ENCODE measurements around the gene PKNOX2. TPM values are rescaled to one million over a fixed set of nuclear protein-coding genes. Genes with fewer than 3 reads are reported as not detected.

The PKNOX2 gene
- total RNA-seq, 2 experiments from 2014 or later = not detected

DNA sequence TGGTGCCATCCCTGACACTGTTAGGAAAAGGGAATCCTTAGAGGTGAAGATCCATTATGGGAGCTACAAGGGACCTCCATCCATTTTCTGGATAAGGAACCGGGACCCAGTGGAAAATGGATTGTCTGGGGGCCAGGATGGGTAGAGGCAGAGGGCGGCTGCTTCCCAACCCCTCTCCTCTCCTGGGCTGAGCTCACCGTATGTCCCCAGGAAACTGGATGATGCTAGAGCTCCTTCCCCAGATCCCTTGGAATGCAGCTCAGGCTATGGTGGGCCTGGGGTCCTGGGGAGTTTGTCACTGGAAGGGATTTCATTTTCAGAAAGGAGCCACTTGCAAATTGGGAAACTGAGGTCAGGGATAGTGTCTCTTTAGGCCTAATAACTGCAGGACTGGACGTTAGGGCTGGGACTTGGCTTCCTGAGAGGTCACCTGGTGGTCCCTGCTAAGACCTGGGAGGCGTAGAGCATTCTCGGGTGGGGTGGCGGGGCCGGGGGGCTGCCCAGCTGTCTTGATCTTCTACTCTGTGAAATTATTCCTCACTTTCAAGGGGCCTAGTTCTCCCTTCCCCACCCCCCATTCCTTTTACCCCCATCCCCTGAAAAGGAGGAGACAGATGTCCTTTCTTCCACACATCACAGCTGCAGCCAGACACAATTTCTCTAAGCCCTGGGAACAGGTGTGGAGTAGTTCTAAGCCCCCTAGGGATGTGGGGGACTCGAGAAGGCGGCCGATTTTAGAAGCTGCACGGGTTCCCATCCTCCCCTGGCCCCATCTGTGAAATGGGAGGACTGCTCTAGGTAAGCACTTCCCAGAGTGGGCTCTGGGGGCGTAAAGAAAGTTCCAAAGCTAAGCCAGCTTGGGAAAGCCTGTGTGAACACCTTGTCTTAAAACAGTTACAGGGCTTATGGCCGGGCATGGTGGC, 99.8 kb downstream of the PKNOX2 start:
- Histone ChIP-seq H3K79me2 (ENCODE audit: insufficient read depth, low read depth, low read length) (no peaks in the 10 kb centered on the region), H3K4me1 (ENCODE audit: insufficient read depth, low read length, poor library complexity, severe bottlenecking) (no peaks in the 10 kb centered on the region), H4K20me1 (ENCODE audit: insufficient read depth, low read length) (no peaks in the 10 kb centered on the region), H3K4me2 (ENCODE audit: low read length) (no peak overlapping the region), H3K36me3 (ENCODE audit: insufficient read depth, low read length) (no peaks in the 10 kb centered on the region), H2AFZ (ENCODE audit: low read length) (no peak overlapping the region), H3K9me2 (ENCODE audit: insufficient read depth, low read length) (no peaks in the 10 kb centered on the region), H3K27ac (ENCODE audit: low read depth, low read length, poor library complexity, severe bottlenecking) (no peak overlapping the region), H3K9me3 (ENCODE audit: low read length) (no peaks in the 10 kb centered on the region), H3K4me3 (ENCODE audit: low read depth, low read length, poor library complexity, severe bottlenecking) (no peak overlapping the region)
- CTCF ChIA-PET (ENCODE audit: unreplicated experiment) = no interaction called here
- POLR2A ChIA-PET = no interaction called here
- no peak for DNase-seq (ENCODE audit: low spot score)
- TF ChIP-seq, protein P1, sequence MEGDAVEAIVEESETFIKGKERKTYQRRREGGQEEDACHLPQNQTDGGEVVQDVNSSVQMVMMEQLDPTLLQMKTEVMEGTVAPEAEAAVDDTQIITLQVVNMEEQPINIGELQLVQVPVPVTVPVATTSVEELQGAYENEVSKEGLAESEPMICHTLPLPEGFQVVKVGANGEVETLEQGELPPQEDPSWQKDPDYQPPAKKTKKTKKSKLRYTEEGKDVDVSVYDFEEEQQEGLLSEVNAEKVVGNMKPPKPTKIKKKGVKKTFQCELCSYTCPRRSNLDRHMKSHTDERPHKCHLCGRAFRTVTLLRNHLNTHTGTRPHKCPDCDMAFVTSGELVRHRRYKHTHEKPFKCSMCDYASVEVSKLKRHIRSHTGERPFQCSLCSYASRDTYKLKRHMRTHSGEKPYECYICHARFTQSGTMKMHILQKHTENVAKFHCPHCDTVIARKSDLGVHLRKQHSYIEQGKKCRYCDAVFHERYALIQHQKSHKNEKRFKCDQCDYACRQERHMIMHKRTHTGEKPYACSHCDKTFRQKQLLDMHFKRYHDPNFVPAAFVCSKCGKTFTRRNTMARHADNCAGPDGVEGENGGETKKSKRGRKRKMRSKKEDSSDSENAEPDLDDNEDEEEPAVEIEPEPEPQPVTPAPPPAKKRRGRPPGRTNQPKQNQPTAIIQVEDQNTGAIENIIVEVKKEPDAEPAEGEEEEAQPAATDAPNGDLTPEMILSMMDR (conservative IDR thresholded peaks at IDR 0.05; ENCODE audit: low read length) = no peak
- TF ChIP-seq EZH2phosphoT487 (IDR thresholded peaks at IDR 0.05; ENCODE audit: borderline replicate concordance, low read depth, low read length) = no peak
- intact Hi-C loops (cut with micrococcal nuclease; ENCODE audit: unreplicated experiment) = no loop called here
- BruUV-seq (replicated peaks) = no TSS peak

DNA sequence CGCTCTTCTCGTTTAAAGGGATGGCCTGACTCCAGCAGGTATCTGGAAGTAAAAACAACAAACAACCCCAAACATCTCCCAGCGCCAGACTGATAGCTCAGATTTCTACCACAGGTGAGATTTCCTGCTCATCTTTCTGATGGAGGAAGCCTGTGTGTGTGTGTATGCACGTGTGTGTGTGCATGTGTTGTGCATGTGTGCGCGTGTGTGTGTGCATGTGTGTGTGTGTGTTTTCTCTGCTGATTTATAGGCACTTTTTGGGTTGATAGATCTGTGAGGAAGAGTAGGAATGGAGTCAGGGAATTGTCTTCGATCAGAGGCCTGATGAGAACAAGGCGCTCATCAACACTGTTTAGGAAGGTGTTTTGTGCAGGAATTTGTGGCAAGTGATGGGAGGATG, 103.0 kb downstream of the PKNOX2 start:
- Histone ChIP-seq H3K9me3 (ENCODE audit: low read length) (no peaks in the 10 kb centered on the region), H3K36me3 (ENCODE audit: insufficient read depth, low read length) (no peaks in the 10 kb centered on the region), H3K79me2 (ENCODE audit: insufficient read depth, low read depth, low read length) (no peaks in the 10 kb centered on the region), H2AFZ (ENCODE audit: low read length) (no peak overlapping the region), H3K4me3 (ENCODE audit: low read depth, low read length, poor library complexity, severe bottlenecking) (no peak overlapping the region), H3K27ac (ENCODE audit: low read depth, low read length, poor library complexity, severe bottlenecking) (no peak overlapping the region), H3K9me2 (ENCODE audit: insufficient read depth, low read length) (no peaks in the 10 kb centered on the region), H4K20me1 (ENCODE audit: insufficient read depth, low read length) (no peaks in the 10 kb centered on the region), H3K4me2 (ENCODE audit: low read length) (no peak overlapping the region), H3K4me1 (ENCODE audit: insufficient read depth, low read length, poor library complexity, severe bottlenecking) (no peaks in the 10 kb centered on the region)
- intact Hi-C loops (cut with micrococcal nuclease; ENCODE audit: unreplicated experiment) = no loop called here
- ChIA-PET CTCF (ENCODE audit: unreplicated experiment) (no interaction called here), POLR2A (no interaction called here)
- no TSS peak for BruUV-seq (replicated peaks)
- TF ChIP-seq, protein P1 (conservative IDR thresholded peaks at IDR 0.05; ENCODE audit: low read length) = no peak
- no peak for TF ChIP-seq EZH2phosphoT487 (IDR thresholded peaks at IDR 0.05; ENCODE audit: borderline replicate concordance, low read depth, low read length)
- DNase-seq (ENCODE audit: low spot score) = no peak

DNA sequence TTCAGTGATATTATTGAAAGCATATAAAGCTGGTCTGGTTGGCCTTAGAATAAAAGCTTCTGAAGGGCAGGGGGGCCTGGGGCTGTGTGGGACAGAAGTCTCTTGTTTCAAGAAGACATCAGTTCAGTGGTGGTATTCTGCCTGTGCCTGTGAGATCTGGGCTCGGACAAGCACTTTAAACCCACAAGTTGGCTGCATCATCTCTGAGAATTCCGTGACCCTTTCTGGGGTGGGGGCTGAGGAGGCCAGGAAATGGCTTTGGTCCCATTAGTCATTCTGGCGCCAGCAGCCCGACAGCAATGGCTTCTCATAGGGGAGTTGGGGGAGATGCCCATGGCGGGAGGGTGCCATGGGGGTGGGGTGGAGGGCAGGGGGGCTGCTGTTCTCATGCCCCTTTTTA, 104.1 kb downstream of the PKNOX2 start:
- no TSS peak for BruUV-seq (replicated peaks)
- Histone ChIP-seq H3K9me3 (ENCODE audit: low read length) (no peaks in the 10 kb centered on the region), H3K36me3 (ENCODE audit: insufficient read depth, low read length) (no peaks in the 10 kb centered on the region), H2AFZ (ENCODE audit: low read length) (no peak overlapping the region), H4K20me1 (ENCODE audit: insufficient read depth, low read length) (no peaks in the 10 kb centered on the region), H3K4me2 (ENCODE audit: low read length) (no peak overlapping the region), H3K4me1 (ENCODE audit: insufficient read depth, low read length, poor library complexity, severe bottlenecking) (no peaks in the 10 kb centered on the region), H3K4me3 (ENCODE audit: low read depth, low read length, poor library complexity, severe bottlenecking) (no peak overlapping the region), H3K9me2 (ENCODE audit: insufficient read depth, low read length) (no peaks in the 10 kb centered on the region), H3K27ac (ENCODE audit: low read depth, low read length, poor library complexity, severe bottlenecking) (no peak overlapping the region), H3K79me2 (ENCODE audit: insufficient read depth, low read depth, low read length) (no peaks in the 10 kb centered on the region)
- intact Hi-C loops (cut with micrococcal nuclease; ENCODE audit: unreplicated experiment) = no loop called here
- DNase-seq (ENCODE audit: low spot score) = no peak
- CTCF ChIA-PET (ENCODE audit: unreplicated experiment) = no interaction called here
- TF ChIP-seq, protein P1 (conservative IDR thresholded peaks at IDR 0.05; ENCODE audit: low read length) = no peak
- POLR2A ChIA-PET = no interaction called here

All from OCI-LY7 (cell line).